Subcutaneous adipose tissue (tissue), 4 donors: Measurements from ENCODE around the gene CMTM8. TPM values are rescaled to one million over a fixed set of nuclear protein-coding genes. Genes with fewer than 3 reads are reported as not detected.

Experiments used
- total RNA-seq, 4 donors: library from RNA; depleted of rRNA; stranded (reverse); fragments of >200 nt; gene quantifications; one replicate each; pipeline ENCODE4 v1.1.0, GENCODE V29; 2016
- TF ChIP-seq, protein P1 (sequence below): fragments of 450-650 bp; IDR thresholded peaks from one replicate; pipeline ENCODE4 v1.5.1; 2016; ENCODE audit warnings: low read depth, mild to moderate bottlenecking, control low read depth, antibody characterized with exemption, moderate library complexity

Gene CMTM8
- total RNA-seq, 4 donors from 2014 or later = 1.9 to 10.5 (median 4.8) TPM

DNA sequence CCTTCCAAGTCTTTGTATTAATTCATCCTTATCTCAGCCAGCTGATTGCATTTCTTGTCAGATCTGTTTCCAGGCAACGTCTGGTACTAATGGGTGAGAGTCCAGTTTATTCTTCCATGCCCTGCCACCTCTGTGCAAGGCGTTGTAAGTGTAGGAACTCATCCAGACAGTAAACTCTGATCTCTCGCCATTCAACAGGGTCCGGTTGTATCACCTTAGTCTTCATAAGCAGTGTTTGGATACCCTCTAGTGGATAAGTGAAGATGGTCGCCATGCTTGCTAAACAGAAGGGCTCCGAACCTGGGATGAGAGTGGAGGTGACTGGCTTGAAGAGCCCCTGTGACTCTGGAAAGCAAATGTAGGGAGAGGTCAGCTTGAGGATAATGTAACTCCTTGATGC, 101.6 kb downstream of the CMTM8 start:
- TF ChIP-seq, protein P1, sequence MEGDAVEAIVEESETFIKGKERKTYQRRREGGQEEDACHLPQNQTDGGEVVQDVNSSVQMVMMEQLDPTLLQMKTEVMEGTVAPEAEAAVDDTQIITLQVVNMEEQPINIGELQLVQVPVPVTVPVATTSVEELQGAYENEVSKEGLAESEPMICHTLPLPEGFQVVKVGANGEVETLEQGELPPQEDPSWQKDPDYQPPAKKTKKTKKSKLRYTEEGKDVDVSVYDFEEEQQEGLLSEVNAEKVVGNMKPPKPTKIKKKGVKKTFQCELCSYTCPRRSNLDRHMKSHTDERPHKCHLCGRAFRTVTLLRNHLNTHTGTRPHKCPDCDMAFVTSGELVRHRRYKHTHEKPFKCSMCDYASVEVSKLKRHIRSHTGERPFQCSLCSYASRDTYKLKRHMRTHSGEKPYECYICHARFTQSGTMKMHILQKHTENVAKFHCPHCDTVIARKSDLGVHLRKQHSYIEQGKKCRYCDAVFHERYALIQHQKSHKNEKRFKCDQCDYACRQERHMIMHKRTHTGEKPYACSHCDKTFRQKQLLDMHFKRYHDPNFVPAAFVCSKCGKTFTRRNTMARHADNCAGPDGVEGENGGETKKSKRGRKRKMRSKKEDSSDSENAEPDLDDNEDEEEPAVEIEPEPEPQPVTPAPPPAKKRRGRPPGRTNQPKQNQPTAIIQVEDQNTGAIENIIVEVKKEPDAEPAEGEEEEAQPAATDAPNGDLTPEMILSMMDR = no peak

GRCh38 chr3:32340611-32341365, 102.3 kb downstream of the CMTM8 start:
- TF ChIP-seq, protein P1 = no peak

DNA sequence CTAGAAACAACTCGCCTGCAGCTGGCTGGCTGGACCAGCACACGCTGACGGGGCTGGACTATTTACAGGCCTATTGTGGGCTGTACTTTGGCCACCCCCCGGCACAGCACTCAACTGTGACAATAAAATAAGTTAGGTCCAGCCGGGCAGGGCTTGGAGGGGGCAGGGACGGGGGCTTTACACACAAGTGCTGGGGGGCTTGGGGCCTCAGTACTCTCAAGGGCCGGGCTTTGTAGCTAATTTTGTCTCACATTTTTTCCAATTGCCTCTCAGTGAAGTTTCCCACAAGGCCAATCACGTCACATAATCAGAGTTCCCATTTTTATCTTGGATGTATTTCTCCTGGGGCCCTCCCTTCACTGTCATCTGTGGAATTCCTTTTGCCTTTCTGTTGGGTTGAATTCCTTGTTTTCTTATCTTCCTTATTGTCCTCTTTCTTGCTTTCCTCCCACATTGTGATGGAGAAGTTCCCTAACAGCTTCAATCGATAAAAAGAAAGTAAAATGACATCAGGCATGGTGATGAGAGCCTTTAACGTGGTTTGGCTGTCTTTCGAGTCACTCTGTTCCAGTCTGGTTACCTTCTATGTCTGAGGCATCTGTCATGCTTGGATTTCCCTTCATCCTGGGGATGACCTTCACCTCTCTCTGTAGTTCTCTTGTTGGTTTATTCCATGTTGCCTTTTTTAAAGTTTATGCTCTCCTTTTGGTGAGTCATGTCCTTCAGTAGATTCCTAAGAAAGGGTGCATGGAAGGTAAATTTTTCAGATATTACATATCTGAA, 109.1 kb downstream of the CMTM8 start:
- TF ChIP-seq, protein P1 = no peak

DNA sequence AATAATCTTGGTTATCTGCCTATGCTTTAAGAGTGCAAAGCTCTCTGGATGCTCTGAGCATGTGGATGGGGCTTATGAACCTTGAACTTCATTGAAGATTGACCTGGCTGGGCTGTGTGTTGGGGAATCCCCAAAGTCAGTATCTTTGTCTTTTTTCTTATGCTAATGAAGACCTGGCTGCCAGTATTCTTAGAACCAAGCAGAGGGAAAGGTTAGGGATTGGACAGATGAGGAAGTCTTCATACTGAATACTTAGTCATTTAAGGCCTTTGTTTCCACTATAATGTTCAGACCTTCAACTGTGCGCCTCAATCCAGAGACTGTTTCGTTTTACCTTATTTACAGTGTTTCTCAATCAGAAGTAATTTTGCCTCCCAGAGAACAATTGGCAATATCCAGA, 110.7 kb downstream of the CMTM8 start:
- TF ChIP-seq, protein P1 = no peak

DNA sequence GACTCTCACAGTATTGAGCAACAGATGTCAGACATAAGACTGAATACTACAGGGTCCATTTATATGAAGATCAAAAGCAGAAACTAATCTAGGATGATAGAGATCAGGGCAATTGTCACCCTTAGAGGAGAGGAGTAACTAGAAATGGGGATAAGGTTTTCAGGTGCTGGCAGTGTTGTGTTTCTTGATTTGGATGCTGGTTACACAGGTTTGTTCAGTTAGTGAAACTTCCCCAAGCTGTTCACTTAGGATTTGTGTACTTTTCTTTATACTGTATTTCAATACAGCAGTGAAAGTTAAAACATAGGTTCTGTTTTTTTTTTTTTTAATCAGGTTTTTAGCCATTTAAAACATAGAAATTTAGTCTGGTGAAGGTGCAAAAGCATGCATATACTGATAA, 114.1 kb downstream of the CMTM8 start:
- TF ChIP-seq, protein P1 = no peak

DNA sequence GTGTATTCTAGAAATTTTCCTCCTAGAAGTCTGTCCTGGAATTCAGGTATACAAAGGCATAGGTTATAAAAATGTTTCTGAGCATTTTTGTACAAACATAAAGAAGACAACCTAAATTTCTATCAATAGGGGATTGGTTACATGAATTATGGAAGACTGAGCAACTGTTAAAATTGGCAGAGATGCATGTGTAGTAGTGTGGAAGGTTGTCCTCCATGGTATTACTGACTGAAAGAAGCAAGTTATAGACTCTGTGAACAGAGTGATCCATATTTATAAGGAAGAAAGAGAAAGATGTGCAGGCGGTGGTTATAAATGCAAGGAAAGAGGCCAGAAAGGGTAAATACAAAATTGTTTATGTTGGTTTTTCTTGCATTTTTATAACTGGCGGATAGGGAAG, 114.9 kb downstream of the CMTM8 start:
- TF ChIP-seq, protein P1 = no peak

DNA sequence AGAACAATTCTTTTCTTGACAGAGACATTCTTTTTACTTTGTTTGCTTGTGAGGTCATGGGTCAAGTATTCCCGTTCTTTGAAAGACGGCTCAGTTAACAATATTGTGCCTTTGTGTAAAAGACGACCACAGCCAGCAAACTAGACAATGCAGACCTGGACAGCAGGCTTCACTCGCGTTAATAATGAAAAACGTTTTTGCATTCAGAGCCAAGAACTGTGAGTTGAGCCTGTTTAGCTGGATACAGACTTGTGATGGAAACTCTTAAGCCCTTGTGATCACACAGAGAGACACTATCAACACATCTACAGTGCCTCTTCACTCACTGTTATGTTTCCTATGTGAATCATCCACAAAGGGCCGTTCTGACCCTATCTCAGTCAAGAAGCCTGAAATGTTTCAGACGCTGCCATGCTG, 115.9 kb downstream of the CMTM8 start:
- TF ChIP-seq, protein P1 = no peak
